ENCODE measurements around the gene CYP4F3. TPM values are rescaled to one million over a fixed set of nuclear protein-coding genes. Genes with fewer than 3 reads are reported as not detected.

The CYP4F3 gene
- total RNA-seq, 1 donor from 2014 or later = not detected

- intact Hi-C loops (cut with micrococcal nuclease) = no loop called here
- H3K27ac Mint-ChIP-seq = no peak overlapping the region
- no peaks in the 10 kb centered on the region for H3K9me3 Mint-ChIP-seq
- peaks cover 2% of the 10 kb centered on the region for H3K27me3 Mint-ChIP-seq
- no peaks in the 10 kb centered on the region for H3K4me1 Mint-ChIP-seq
- no peaks in the 10 kb centered on the region for H3K36me3 Mint-ChIP-seq (ENCODE audit: low read depth)
- no peak overlapping the region for H3K4me3 Mint-ChIP-seq
- DNase-seq = no peak
Measured at GRCh38 chr19:15618321-15618720, 22.4 kb upstream of the CYP4F3 start.

GRCh38 chr19:15621801-15622200 lies 18.9 kb upstream of the CYP4F3 start:
- Mint-ChIP-seq H3K27me3 (peaks cover 5% of the 10 kb centered on the region), H3K9me3 (no peaks in the 10 kb centered on the region), H3K36me3 (ENCODE audit: low read depth) (no peaks in the 10 kb centered on the region), H3K4me3 (no peak overlapping the region), H3K27ac (no peak overlapping the region), H3K4me1 (no peaks in the 10 kb centered on the region)
- intact Hi-C loops (cut with micrococcal nuclease) = loop anchor here (10.0 kb wide), 1 partner anchor 423 kb away; no protein-coding TSS in a partner anchor
- DNase-seq = no peak

GRCh38 chr19:15622991-15623390 lies 17.7 kb upstream of the CYP4F3 start:
- Mint-ChIP-seq H3K36me3 (ENCODE audit: low read depth) (no peaks in the 10 kb centered on the region), H3K4me1 (no peaks in the 10 kb centered on the region), H3K27ac (no peak overlapping the region), H3K27me3 (peaks cover 5% of the 10 kb centered on the region), H3K4me3 (no peak overlapping the region), H3K9me3 (no peaks in the 10 kb centered on the region)
- DNase-seq = no peak
- intact Hi-C loops (cut with micrococcal nuclease) = loop anchor here (10.0 kb wide), 1 partner anchor 422 kb away; no protein-coding TSS in a partner anchor

DNA sequence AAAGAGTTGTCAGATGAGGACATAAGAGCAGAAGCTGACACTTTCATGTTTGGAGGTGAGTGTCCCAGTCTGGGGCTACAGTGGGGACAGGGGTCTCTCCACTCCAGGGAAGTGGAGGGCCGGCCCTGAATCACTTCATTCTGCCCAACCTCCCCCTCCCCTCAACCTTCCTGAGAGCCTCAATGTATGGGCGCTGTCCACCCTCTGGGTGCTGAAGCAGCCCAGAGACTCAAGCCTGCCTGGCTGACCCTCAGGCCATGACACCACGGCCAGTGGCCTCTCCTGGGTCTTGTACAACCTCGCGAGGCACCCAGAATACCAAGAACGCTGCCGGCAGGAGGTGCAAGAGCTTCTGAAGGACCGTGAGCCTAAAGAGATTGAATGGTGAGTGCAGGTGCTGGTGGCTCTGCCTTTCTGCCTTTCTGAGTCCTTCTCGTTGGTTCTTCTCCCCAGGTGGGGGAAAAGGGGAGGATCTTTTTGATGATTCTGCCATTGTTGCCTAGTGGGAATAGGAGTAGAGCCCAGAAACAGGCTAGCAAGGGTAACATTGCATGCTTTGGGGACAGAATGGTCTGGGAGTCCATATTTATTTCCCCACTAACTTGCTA lies 16.9 kb upstream of the CYP4F3 start:
- no peaks in the 10 kb centered on the region for H3K9me3 Mint-ChIP-seq
- no peaks in the 10 kb centered on the region for H3K36me3 Mint-ChIP-seq (ENCODE audit: low read depth)
- H3K27me3 Mint-ChIP-seq = peaks cover 5% of the 10 kb centered on the region
- no peaks in the 10 kb centered on the region for H3K4me1 Mint-ChIP-seq
- no peak overlapping the region for H3K4me3 Mint-ChIP-seq
- peak; percentile 68 for DNase-seq
- intact Hi-C loops (cut with micrococcal nuclease) = loop anchor here (10.0 kb wide), 1 partner anchor 421 kb away; no protein-coding TSS in a partner anchor
- no peak overlapping the region for H3K27ac Mint-ChIP-seq

DNA sequence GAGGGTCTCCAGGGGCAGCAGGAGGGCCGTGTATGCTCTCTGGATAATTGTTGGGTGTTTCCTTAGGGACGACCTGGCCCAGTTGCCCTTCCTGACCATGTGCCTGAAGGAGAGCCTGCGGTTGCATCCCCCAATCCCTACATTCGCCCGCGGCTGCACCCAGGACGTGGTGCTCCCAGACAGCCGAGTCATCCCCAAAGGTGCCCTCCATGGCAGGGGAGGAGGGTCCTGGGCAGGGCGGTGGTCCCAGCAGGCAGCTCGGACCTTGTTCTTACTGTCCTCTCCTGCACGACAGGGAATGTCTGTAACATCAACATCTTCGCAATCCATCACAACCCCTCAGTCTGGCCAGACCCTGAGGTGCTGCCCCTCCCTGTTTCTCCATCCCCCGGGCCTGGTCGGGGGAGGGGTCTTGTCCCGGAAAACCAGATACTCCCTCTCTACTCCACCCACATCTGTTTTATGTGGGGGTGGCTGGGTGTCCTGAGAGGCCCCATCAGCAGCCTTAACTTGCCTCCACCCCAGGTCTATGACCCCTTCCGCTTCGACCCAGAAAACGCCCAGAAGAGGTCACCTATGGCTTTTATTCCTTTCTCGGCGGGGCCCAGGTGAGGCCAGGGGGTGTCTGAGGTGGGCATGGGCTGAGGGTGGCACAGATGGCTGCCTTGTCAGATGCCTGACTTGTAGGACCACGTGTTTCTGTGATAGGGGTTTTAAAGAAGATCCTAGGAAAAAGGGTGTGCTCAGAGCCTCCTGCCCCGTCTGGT lies 12.3 kb upstream of the CYP4F3 start:
- Mint-ChIP-seq H3K27me3 (peaks cover 6% of the 10 kb centered on the region), H3K9me3 (no peaks in the 10 kb centered on the region), H3K4me3 (no peak overlapping the region), H3K27ac (no peak overlapping the region), H3K4me1 (no peaks in the 10 kb centered on the region), H3K36me3 (ENCODE audit: low read depth) (no peaks in the 10 kb centered on the region)
- intact Hi-C loops (cut with micrococcal nuclease) = loop anchor here (1.0 to 10.0 kb wide), 3 partner anchors 241 to 554 kb away; no protein-coding TSS in a partner anchor
- no peak for DNase-seq

- peak; percentile 96 for DNase-seq
- H3K27ac Mint-ChIP-seq = no peak overlapping the region
- intact Hi-C loops (cut with micrococcal nuclease) = loop anchor here (1.0 to 10.0 kb wide), 3 partner anchors 240 to 553 kb away; no protein-coding TSS in a partner anchor
- H3K27me3 Mint-ChIP-seq = peaks cover 10% of the 10 kb centered on the region
- no peaks in the 10 kb centered on the region for H3K9me3 Mint-ChIP-seq
- H3K36me3 Mint-ChIP-seq (ENCODE audit: low read depth) = no peaks in the 10 kb centered on the region
- H3K4me3 Mint-ChIP-seq = no peak overlapping the region
- no peaks in the 10 kb centered on the region for H3K4me1 Mint-ChIP-seq
Measured at GRCh38 chr19:15629003-15629880, 11.5 kb upstream of the CYP4F3 start.

- H3K27ac Mint-ChIP-seq = no peak overlapping the region
- peak; percentile 67 for DNase-seq
- peaks cover 11% of the 10 kb centered on the region for H3K27me3 Mint-ChIP-seq
- no peak overlapping the region for H3K4me3 Mint-ChIP-seq
- no peaks in the 10 kb centered on the region for H3K4me1 Mint-ChIP-seq
- intact Hi-C loops (cut with micrococcal nuclease) = no loop called here
- H3K36me3 Mint-ChIP-seq (ENCODE audit: low read depth) = no peaks in the 10 kb centered on the region
- H3K9me3 Mint-ChIP-seq = no peaks in the 10 kb centered on the region
Measured at GRCh38 chr19:15631817-15632216, 8.9 kb upstream of the CYP4F3 start.

- intact Hi-C loops (cut with micrococcal nuclease) = no loop called here
- peaks cover 11% of the 10 kb centered on the region for H3K27me3 Mint-ChIP-seq
- H3K27ac Mint-ChIP-seq = no peak overlapping the region
- no peaks in the 10 kb centered on the region for H3K36me3 Mint-ChIP-seq (ENCODE audit: low read depth)
- DNase-seq = no peak
- no peaks in the 10 kb centered on the region for H3K4me1 Mint-ChIP-seq
- H3K4me3 Mint-ChIP-seq = no peak overlapping the region
- no peaks in the 10 kb centered on the region for H3K9me3 Mint-ChIP-seq
Measured at GRCh38 chr19:15633082-15633835, 7.4 kb upstream of the CYP4F3 start.

GRCh38 chr19:15634105-15634504 lies 6.6 kb upstream of the CYP4F3 start:
- H3K4me3 Mint-ChIP-seq = no peak overlapping the region
- no peak overlapping the region for H3K27ac Mint-ChIP-seq
- no peak for DNase-seq
- H3K9me3 Mint-ChIP-seq = no peaks in the 10 kb centered on the region
- no peaks in the 10 kb centered on the region for H3K36me3 Mint-ChIP-seq (ENCODE audit: low read depth)
- intact Hi-C loops (cut with micrococcal nuclease) = no loop called here
- no peaks in the 10 kb centered on the region for H3K4me1 Mint-ChIP-seq
- peaks cover 11% of the 10 kb centered on the region for H3K27me3 Mint-ChIP-seq

- intact Hi-C loops (cut with micrococcal nuclease) = no loop called here
Measured at GRCh38 chr19:15635016-15635805, 5.5 kb upstream of the CYP4F3 start.

DNA sequence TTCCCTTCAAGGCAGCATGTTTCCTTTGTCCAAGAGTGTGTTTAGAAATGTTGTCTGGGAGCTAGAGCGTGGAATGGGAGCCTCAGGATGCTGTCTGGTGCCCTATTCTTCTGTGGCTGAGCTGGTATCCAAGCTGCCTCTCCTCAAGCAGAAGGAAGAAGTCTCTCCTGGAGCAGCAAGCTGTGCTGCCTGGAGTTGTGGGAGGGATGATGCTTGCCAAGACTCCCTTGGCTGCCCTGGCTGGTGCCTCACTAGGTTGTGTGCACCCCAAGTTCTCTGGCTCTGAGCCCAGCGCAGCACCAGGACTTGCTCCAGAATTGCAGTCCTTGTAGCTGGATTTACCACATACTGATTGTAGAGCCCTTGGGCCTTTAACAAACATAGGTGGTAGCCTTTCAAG lies 4.7 kb upstream of the CYP4F3 start:
- intact Hi-C loops (cut with micrococcal nuclease) = no loop called here
- Mint-ChIP-seq H3K27ac (no peak overlapping the region), H3K9me3 (no peaks in the 10 kb centered on the region), H3K36me3 (ENCODE audit: low read depth) (no peaks in the 10 kb centered on the region), H3K4me3 (no peak overlapping the region), H3K27me3 (peaks cover 11% of the 10 kb centered on the region), H3K4me1 (no peaks in the 10 kb centered on the region)
- DNase-seq = no peak

More at GRCh38 chr19:15635016-15635805, 5.5 kb upstream of the CYP4F3 start:
- Mint-ChIP-seq H3K9me3 (no peaks in the 10 kb centered on the region), H3K4me3 (no peak overlapping the region), H3K27me3 (peaks cover 11% of the 10 kb centered on the region), H3K4me1 (no peaks in the 10 kb centered on the region), H3K27ac (no peak overlapping the region), H3K36me3 (ENCODE audit: low read depth) (no peaks in the 10 kb centered on the region)
- DNase-seq = no peak

GRCh38 chr19:15639596-15639995 lies 1.1 kb upstream of the CYP4F3 start:
- peaks cover 2% of the 10 kb centered on the region for H3K4me1 Mint-ChIP-seq
- no peak overlapping the region for H3K27ac Mint-ChIP-seq
- intact Hi-C loops (cut with micrococcal nuclease) = no loop called here
- DNase-seq = no peak
- H3K4me3 Mint-ChIP-seq = no peak overlapping the region
- peaks cover 3% of the 10 kb centered on the region for H3K27me3 Mint-ChIP-seq
- no peaks in the 10 kb centered on the region for H3K36me3 Mint-ChIP-seq (ENCODE audit: low read depth)
- H3K9me3 Mint-ChIP-seq = peaks cover 4% of the 10 kb centered on the region
